Stimulated activated CD8-positive, alpha-beta memory T cell treated with anti-CD3 and anti-CD28 coated beads, Interleukin-15, amount 100 ng/mL, for 48 hours (primary cell): Measurements from ENCODE around the gene B9D2.
"Not testable (repeated sequence)": the region's sequence is repeated elsewhere in the genome, so short reads cannot be mapped to it uniquely, and the experiment has no call there.

Source experiments
- DNase-seq, 2 donors: peaks; one replicate each; pipeline ENCODE4 v3.0.0-alpha.2; 2020; ENCODE audit warnings: low read depth in 2 of 2

Gene B9D2

GRCh38 chr19:41363753-41364523, at the start of gene B9D2:
B9D2 (minus strand) TSS chr19:41364149; CDS start chr19:41363519, 630 bp downstream.
- peak; percentile 93 to 96 for DNase-seq

GRCh38 chr19:41412953-41413352, 49.0 kb upstream of the B9D2 start:
- no peak for DNase-seq

GRCh38 chr19:41411968-41412265, 48.0 kb upstream of the B9D2 start:
- no peak for DNase-seq

GRCh38 chr19:41411100-41411967, 47.4 kb upstream of the B9D2 start:
- no peak for DNase-seq

GRCh38 chr19:41410336-41411054, 46.5 kb upstream of the B9D2 start:
- no peak for DNase-seq

GRCh38 chr19:41409288-41409687, 45.3 kb upstream of the B9D2 start:
- DNase-seq: no peak

GRCh38 chr19:41408846-41409245, 44.9 kb upstream of the B9D2 start:
- not testable (repeated sequence) for DNase-seq

GRCh38 chr19:41408256-41408655, 44.3 kb upstream of the B9D2 start:
- DNase-seq: no peak

- no peak for DNase-seq
These were observed 43.3 kb upstream of the B9D2 start for GRCh38 chr19:41407271-41407670.

- DNase-seq: no peak
These were observed 41.8 kb upstream of the B9D2 start for GRCh38 chr19:41405776-41406175.

- no peak for DNase-seq
These were observed 39.4 kb upstream of the B9D2 start for GRCh38 chr19:41403181-41403970.

GRCh38 chr19:41402010-41402409, 38.1 kb upstream of the B9D2 start:
- DNase-seq: no peak

- no peak for DNase-seq
These were observed 37.5 kb upstream of the B9D2 start for GRCh38 chr19:41401483-41401882.

- DNase-seq: no peak
These were observed 35.6 kb upstream of the B9D2 start for GRCh38 chr19:41399525-41399924.

- no peak for DNase-seq
These were observed 35.1 kb upstream of the B9D2 start for GRCh38 chr19:41399091-41399490.

GRCh38 chr19:41398598-41398997, 34.6 kb upstream of the B9D2 start:
- no peak for DNase-seq

- DNase-seq: no peak
These were observed 34.1 kb upstream of the B9D2 start for GRCh38 chr19:41398050-41398418.

- peak; percentile 99 for DNase-seq
These were observed 33.4 kb upstream of the B9D2 start, which contains the start of the genes BCKDHA and EXOSC5 for GRCh38 chr19:41397086-41398049. BCKDHA (plus strand) TSS chr19:41397818; CDS start chr19:41397828, 10 bp downstream. EXOSC5 (minus strand) TSS chr19:41397359; CDS start chr19:41397328, 31 bp downstream.

- no peak for DNase-seq
These were observed 31.4 kb upstream of the B9D2 start for GRCh38 chr19:41395355-41395754.

- DNase-seq: no peak
These were observed 28.8 kb upstream of the B9D2 start for GRCh38 chr19:41392775-41393174.
